ENCODE measurements around the gene TRPM2.
A peak's percentile ranks its signal among the peaks of the same experiment; 100 is the strongest.
"Not testable (repeated sequence)": the region's sequence is repeated elsewhere in the genome, so short reads cannot be mapped to it uniquely, and the experiment has no call there.

The TRPM2 gene

GRCh38 chr21:44334329-44335030 lies 18.9 kb upstream of the TRPM2 start:
- DNase-seq (ENCODE audit: insufficient read length, low spot score) (no peak), FAIRE-seq (no peak)
- TF ChIP-seq PAX5 (IDR thresholded peaks at IDR 0.05; ENCODE audit: insufficient read depth, low read length, severe bottlenecking) (no peak), SPI1 (IDR thresholded peaks at IDR 0.05; ENCODE audit: low read depth, low read length) (no peak), TAF1 (IDR thresholded peaks at IDR 0.05; ENCODE audit: low read depth, low read length) (no peak), POLR2A (IDR thresholded peaks at IDR 0.05; ENCODE audit: low read depth, low read length) (no peak), POU2F2 (IDR thresholded peaks at IDR 0.05; ENCODE audit: low read depth, low read length) (no peak), POLR2AphosphoS5 (IDR thresholded peaks at IDR 0.05; ENCODE audit: low read depth, low read length) (no peak; the same call in 1 of the 2 replicates)

- TF ChIP-seq TAF1 (IDR thresholded peaks at IDR 0.05; ENCODE audit: low read depth, low read length), result no peak
- TF ChIP-seq SPI1 (IDR thresholded peaks at IDR 0.05; ENCODE audit: low read depth, low read length), result no peak
- no peak for TF ChIP-seq PAX5 (IDR thresholded peaks at IDR 0.05; ENCODE audit: insufficient read depth, low read length, severe bottlenecking)
- no peak for TF ChIP-seq POU2F2 (IDR thresholded peaks at IDR 0.05; ENCODE audit: low read depth, low read length)
- TF ChIP-seq POLR2AphosphoS5 (IDR thresholded peaks at IDR 0.05; ENCODE audit: low read depth, low read length), result no peak
- no peak for TF ChIP-seq POLR2A (IDR thresholded peaks at IDR 0.05; ENCODE audit: low read depth, low read length)
- FAIRE-seq, result no peak
- DNase-seq (ENCODE audit: insufficient read length, low spot score), result no peak
Observed at GRCh38 chr21:44335266-44336059, 18.0 kb upstream of the TRPM2 start.

GRCh38 chr21:44337449-44337848 lies 16.0 kb upstream of the TRPM2 start:
- FAIRE-seq (no peak), DNase-seq (ENCODE audit: insufficient read length, low spot score) (no peak)
- TF ChIP-seq POLR2AphosphoS5 (IDR thresholded peaks at IDR 0.05; ENCODE audit: low read depth, low read length) (no peak), PAX5 (IDR thresholded peaks at IDR 0.05; ENCODE audit: insufficient read depth, low read length, severe bottlenecking) (no peak), TAF1 (IDR thresholded peaks at IDR 0.05; ENCODE audit: low read depth, low read length) (no peak), POU2F2 (IDR thresholded peaks at IDR 0.05; ENCODE audit: low read depth, low read length) (no peak), POLR2A (IDR thresholded peaks at IDR 0.05; ENCODE audit: low read depth, low read length) (no peak), SPI1 (IDR thresholded peaks at IDR 0.05; ENCODE audit: low read depth, low read length) (no peak)

- DNase-seq (ENCODE audit: insufficient read length, low spot score) (no peak), FAIRE-seq (no peak)
- TF ChIP-seq POU2F2 (IDR thresholded peaks at IDR 0.05; ENCODE audit: low read depth, low read length) (no peak), PAX5 (IDR thresholded peaks at IDR 0.05; ENCODE audit: insufficient read depth, low read length, severe bottlenecking) (no peak), POLR2A (IDR thresholded peaks at IDR 0.05; ENCODE audit: low read depth, low read length) (no peak), TAF1 (IDR thresholded peaks at IDR 0.05; ENCODE audit: low read depth, low read length) (no peak), SPI1 (IDR thresholded peaks at IDR 0.05; ENCODE audit: low read depth, low read length) (no peak)
Observed at GRCh38 chr21:44337941-44338895, 15.2 kb upstream of the TRPM2 start.

GRCh38 chr21:44338971-44339910 lies 14.2 kb upstream of the TRPM2 start, which contains the start of gene CFAP410:
Gene CFAP410, minus strand, starts transcription at chr21:44339390. Its CDS starts 196 bp downstream, at chr21:44339194.
- FAIRE-seq, result peak; percentile 94
- TF ChIP-seq POLR2AphosphoS5 (IDR thresholded peaks at IDR 0.05; ENCODE audit: low read depth, low read length), result peak; percentile 93
- TF ChIP-seq POU2F2 (IDR thresholded peaks at IDR 0.05; ENCODE audit: low read depth, low read length), result no peak; the same call in 1 of the 2 replicates
- peak; percentile 72 for TF ChIP-seq TAF1 (IDR thresholded peaks at IDR 0.05; ENCODE audit: low read depth, low read length)
- TF ChIP-seq SPI1 (IDR thresholded peaks at IDR 0.05; ENCODE audit: low read depth, low read length), result no peak
- peak; percentile 94 for TF ChIP-seq POLR2A (IDR thresholded peaks at IDR 0.05; ENCODE audit: low read depth, low read length)
- TF ChIP-seq PAX5 (IDR thresholded peaks at IDR 0.05; ENCODE audit: insufficient read depth, low read length, severe bottlenecking), result no peak

GRCh38 chr21:44341726-44342458 lies 11.5 kb upstream of the TRPM2 start:
- not testable (repeated sequence) for DNase-seq (ENCODE audit: insufficient read length, low spot score); FAIRE-seq

More at GRCh38 chr21:44338971-44339910, 14.2 kb upstream of the TRPM2 start, which contains the start of gene CFAP410:
- DNase-seq (ENCODE audit: insufficient read length, low spot score), result peak; percentile 99

- FAIRE-seq; DNase-seq (ENCODE audit: insufficient read length, low spot score): not testable (repeated sequence)
Observed at GRCh38 chr21:44342981-44343380, 10.4 kb upstream of the TRPM2 start.

- TF ChIP-seq POLR2A (IDR thresholded peaks at IDR 0.05; ENCODE audit: low read depth, low read length) (no peak), SPI1 (IDR thresholded peaks at IDR 0.05; ENCODE audit: low read depth, low read length) (no peak), TAF1 (IDR thresholded peaks at IDR 0.05; ENCODE audit: low read depth, low read length) (no peak), POLR2AphosphoS5 (IDR thresholded peaks at IDR 0.05; ENCODE audit: low read depth, low read length) (no peak), POU2F2 (IDR thresholded peaks at IDR 0.05; ENCODE audit: low read depth, low read length) (no peak), PAX5 (IDR thresholded peaks at IDR 0.05; ENCODE audit: insufficient read depth, low read length, severe bottlenecking) (no peak)
- DNase-seq (ENCODE audit: insufficient read length, low spot score) (no peak), FAIRE-seq (no peak)
Observed at GRCh38 chr21:44344541-44345183, 8.8 kb upstream of the TRPM2 start.
